Thymus (tissue), 11 donors: ENCODE measurements around the gene ENTHD1. TPM values are rescaled to one million over a fixed set of nuclear protein-coding genes. Genes with fewer than 3 reads are reported as not detected.
A peak's percentile ranks its signal among the peaks of the same experiment; 100 is the strongest.
"Not testable (repeated sequence)": the region's sequence is repeated elsewhere in the genome, so short reads cannot be mapped to it uniquely, and the experiment has no call there.

ENCODE experiments used
- DNase-seq, 9 donors: peaks; one replicate each; pipeline ENCODE4 v3.0.0-alpha.2; 2013; ENCODE audit warnings: low spot score in 9 of 9, low read depth in 6 of 9, missing footprints in 1 of 9
- H3K27ac ChIP-seq, 2 donors: one replicate each; pipeline ENCODE4 v1.5.1; 2013; ENCODE audit warnings: control low read depth in 1 of 2, low read depth in 1 of 2, low read length in 1 of 2, mild to moderate bottlenecking in 1 of 2, moderate library complexity in 1 of 2
- H3K27me3 ChIP-seq, 2 donors: one replicate each; pipeline ENCODE4 v1.5.1; 2013; ENCODE audit warnings: low read length in 1 of 2; ENCODE audit not compliant: control insufficient read depth in 2 of 2, insufficient read depth in 1 of 2
- H3K36me3 ChIP-seq, 2 donors: one replicate each; pipeline ENCODE4 v1.5.1; 2013; ENCODE audit warnings: low read length in 1 of 2, mild to moderate bottlenecking in 1 of 2, moderate library complexity in 1 of 2; ENCODE audit not compliant: control insufficient read depth in 2 of 2, insufficient read depth in 2 of 2
- H3K4me1 ChIP-seq, 2 donors: one replicate each; pipeline ENCODE4 v1.5.1; 2013; ENCODE audit warnings: low read length in 2 of 2; ENCODE audit not compliant: control insufficient read depth in 2 of 2, insufficient read depth in 2 of 2
- H3K4me3 ChIP-seq, 2 donors: one replicate each; pipeline ENCODE4 v1.5.1; 2013; ENCODE audit warnings: low read length in 2 of 2, control low read depth in 1 of 2, mild to moderate bottlenecking in 1 of 2
- H3K9me3 ChIP-seq, 2 donors: one replicate each; pipeline ENCODE4 v1.5.1; 2013; ENCODE audit warnings: low read length in 1 of 2, mild to moderate bottlenecking in 1 of 2; ENCODE audit not compliant: control insufficient read depth in 2 of 2, insufficient read depth in 1 of 2
- WGBS: extraction: QIAGEN DNeasy Blood & Tissue Kit; methylation state at CpG from one replicate; pipeline ENCODE4 v1.1.7; 2013; 5-methylcytosine and 5-hydroxymethylcytosine counted together
- polyA plus RNA-seq: library from polyadenylated mRNA; stranded (reverse); fragments of 200-250 nt; gene quantifications from one replicate; pipeline ENCODE4 v1.2.3, GENCODE V29; 2013
- total RNA-seq: library from RNA; stranded (reverse); fragments of 120-200 nt; gene quantifications from one replicate; pipeline ENCODE4 v1.2.4, GENCODE V29; 2013
- donor health status: healthy.

Gene ENTHD1
- total and polyA plus RNA-seq, 2 donors = 0.85 to 1.2 TPM

GRCh38 chr22:39907605-39908097, 14.1 kb upstream of the ENTHD1 start:
- Histone ChIP-seq H3K4me3 (peak overlapping the region in 1 of 2 donors; percentile 29), H3K36me3 (peaks cover 25 to 53% of the 10 kb centered on the region in 2 donors), H3K4me1 (peaks cover 49 to 71% of the 10 kb centered on the region in 2 donors), H3K27me3 (no peaks in the 10 kb centered on the region), H3K9me3 (no peaks in the 10 kb centered on the region), H3K27ac (peak overlapping the region; percentile 39 to 70)
- 84% methylated on average over 9 of the region's 9 CpGs for WGBS
- DNase-seq = no peak

- Histone ChIP-seq H3K36me3 (peaks cover 22 to 49% of the 10 kb centered on the region in 2 donors), H3K4me1 (peaks cover 46 to 65% of the 10 kb centered on the region in 2 donors), H3K9me3 (no peaks in the 10 kb centered on the region), H3K4me3 (peak overlapping the region in 1 of 2 donors; percentile 19), H3K27me3 (no peaks in the 10 kb centered on the region), H3K27ac (peak overlapping the region in 1 of 2 donors; percentile 40)
- WGBS = 88% methylated on average over 6 of the region's 6 CpGs
- no peak for DNase-seq
Observed at GRCh38 chr22:39907047-39907446, 13.5 kb upstream of the ENTHD1 start.

GRCh38 chr22:39906207-39906606, 12.6 kb upstream of the ENTHD1 start:
- H3K27ac ChIP-seq = no peak overlapping the region
- H3K27me3 ChIP-seq = no peaks in the 10 kb centered on the region
- WGBS = 87% methylated on average over 3 of the region's 3 CpGs
- DNase-seq = no peak
- peaks cover 40 to 56% of the 10 kb centered on the region in 2 donors for H3K4me1 ChIP-seq
- peaks cover 22 to 43% of the 10 kb centered on the region in 2 donors for H3K36me3 ChIP-seq
- peak overlapping the region; percentile 78 to 94 for H3K4me3 ChIP-seq
- H3K9me3 ChIP-seq = no peaks in the 10 kb centered on the region

- H3K4me3 ChIP-seq = peak overlapping the region; percentile 78 to 94
- H3K4me1 ChIP-seq = peaks cover 38 to 51% of the 10 kb centered on the region in 2 donors
- H3K36me3 ChIP-seq = peaks cover 22 to 43% of the 10 kb centered on the region in 2 donors
- no peak for DNase-seq
- H3K9me3 ChIP-seq = no peaks in the 10 kb centered on the region
- 89% methylated on average over 3 of the region's 3 CpGs for WGBS
- no peaks in the 10 kb centered on the region for H3K27me3 ChIP-seq
- H3K27ac ChIP-seq = no peak overlapping the region
Observed at GRCh38 chr22:39905687-39906086, 12.1 kb upstream of the ENTHD1 start.

GRCh38 chr22:39904862-39905261, 11.3 kb upstream of the ENTHD1 start:
- DNase-seq = no peak
- peak overlapping the region; percentile 78 to 94 for H3K4me3 ChIP-seq
- H3K27me3 ChIP-seq = no peaks in the 10 kb centered on the region
- 80% methylated on average over 4 of the region's 4 CpGs for WGBS
- peaks cover 19 to 39% of the 10 kb centered on the region in 2 donors for H3K36me3 ChIP-seq
- H3K4me1 ChIP-seq = peaks cover 34 to 51% of the 10 kb centered on the region in 2 donors
- H3K27ac ChIP-seq = peak overlapping the region in 1 of 2 donors; percentile 73
- H3K9me3 ChIP-seq = no peaks in the 10 kb centered on the region

- H3K9me3 ChIP-seq, H3K27me3 ChIP-seq, DNase-seq: not testable (repeated sequence)
- Histone ChIP-seq H3K4me1 (peaks cover 34 to 56% of the 10 kb centered on the region in 2 donors), H3K4me3 (peak overlapping the region; percentile 78 to 94), H3K27ac (peak overlapping the region; percentile 8 to 36), H3K36me3 (peaks cover 17 to 31% of the 10 kb centered on the region in 2 donors)
- WGBS = 83% methylated on average over 10 of the region's 10 CpGs
Observed at GRCh38 chr22:39904024-39904423, 10.5 kb upstream of the ENTHD1 start.

GRCh38 chr22:39901565-39902146, 8.1 kb upstream of the ENTHD1 start:
- 35% methylated on average over 8 of the region's 8 CpGs for WGBS
- H3K27ac ChIP-seq = peak overlapping the region; percentile 91 to 95
- peaks cover 38 to 55% of the 10 kb centered on the region in 2 donors for H3K4me1 ChIP-seq
- H3K4me3 ChIP-seq = peak overlapping the region; percentile 78 to 94
- DNase-seq = peak in 1 of 9 donors; percentile 61
- no peaks in the 10 kb centered on the region for H3K9me3 ChIP-seq
- peaks cover 5 to 18% of the 10 kb centered on the region in 2 donors for H3K36me3 ChIP-seq
- no peaks in the 10 kb centered on the region for H3K27me3 ChIP-seq

- Histone ChIP-seq H3K4me1 (peaks cover 34 to 56% of the 10 kb centered on the region in 2 donors), H3K27me3 (no peaks in the 10 kb centered on the region), H3K9me3 (no peaks in the 10 kb centered on the region), H3K4me3 (peak within 1 kb of the TSS; percentile 78 to 94), H3K27ac (peak within 1 kb of the TSS; percentile 95 to 97), H3K36me3 (peaks cover 2 to 11% of the 10 kb centered on the region in 2 donors)
- WGBS = 5% methylated on average over 4 of the region's 4 CpGs
- DNase-seq = peak in 8 of 9 donors; percentile 65 to 95 (median 86)
Observed at GRCh38 chr22:39900306-39901227, 7.0 kb upstream of the ENTHD1 start, which contains the start of gene GRAP2. Gene GRAP2, plus strand, starts transcription at chr22:39901084. Its CDS starts 46,023 bp downstream, at chr22:39947107.
